Muscle layer of duodenum (tissue), 2 donors: ENCODE measurements around the gene REM2.

Source experiments
- H3K27ac ChIP-seq: one replicate; pipeline ENCODE4 v1.7.0; 2013; ENCODE audit warnings: mild to moderate bottlenecking, low read length
- H3K27me3 ChIP-seq: one replicate; pipeline ENCODE4 v1.7.0; 2013; ENCODE audit warnings: low read depth, mild to moderate bottlenecking, control low read depth, low read length
- H3K36me3 ChIP-seq, 2 donors: one replicate each; pipeline ENCODE4 v1.7.0; 2013; ENCODE audit warnings: low read length in 2 of 2, control low read depth in 1 of 2, mild to moderate bottlenecking in 1 of 2; ENCODE audit not compliant: insufficient read depth in 2 of 2, control insufficient read depth in 1 of 2
- H3K4me1 ChIP-seq, 2 donors: one replicate each; pipeline ENCODE4 v1.7.0; 2013; ENCODE audit warnings: low read length in 2 of 2, mild to moderate bottlenecking in 2 of 2, control low read depth in 1 of 2, moderate library complexity in 1 of 2; ENCODE audit not compliant: insufficient read depth in 2 of 2, control insufficient read depth in 1 of 2
- H3K4me3 ChIP-seq, 2 donors: one replicate each; pipeline ENCODE4 v1.7.0; 2013; ENCODE audit warnings: low read length in 2 of 2, low read depth in 1 of 2, mild to moderate bottlenecking in 1 of 2
- H3K9me3 ChIP-seq, 2 donors: one replicate each; pipeline ENCODE4 v1.7.0; 2013; ENCODE audit warnings: low read length in 2 of 2, control low read depth in 1 of 2, mild to moderate bottlenecking in 1 of 2; ENCODE audit not compliant: control insufficient read depth in 1 of 2
- donor health status: healthy.

The REM2 gene, protein sequence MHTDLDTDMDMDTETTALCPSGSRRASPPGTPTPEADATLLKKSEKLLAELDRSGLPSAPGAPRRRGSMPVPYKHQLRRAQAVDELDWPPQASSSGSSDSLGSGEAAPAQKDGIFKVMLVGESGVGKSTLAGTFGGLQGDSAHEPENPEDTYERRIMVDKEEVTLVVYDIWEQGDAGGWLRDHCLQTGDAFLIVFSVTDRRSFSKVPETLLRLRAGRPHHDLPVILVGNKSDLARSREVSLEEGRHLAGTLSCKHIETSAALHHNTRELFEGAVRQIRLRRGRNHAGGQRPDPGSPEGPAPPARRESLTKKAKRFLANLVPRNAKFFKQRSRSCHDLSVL

DNA sequence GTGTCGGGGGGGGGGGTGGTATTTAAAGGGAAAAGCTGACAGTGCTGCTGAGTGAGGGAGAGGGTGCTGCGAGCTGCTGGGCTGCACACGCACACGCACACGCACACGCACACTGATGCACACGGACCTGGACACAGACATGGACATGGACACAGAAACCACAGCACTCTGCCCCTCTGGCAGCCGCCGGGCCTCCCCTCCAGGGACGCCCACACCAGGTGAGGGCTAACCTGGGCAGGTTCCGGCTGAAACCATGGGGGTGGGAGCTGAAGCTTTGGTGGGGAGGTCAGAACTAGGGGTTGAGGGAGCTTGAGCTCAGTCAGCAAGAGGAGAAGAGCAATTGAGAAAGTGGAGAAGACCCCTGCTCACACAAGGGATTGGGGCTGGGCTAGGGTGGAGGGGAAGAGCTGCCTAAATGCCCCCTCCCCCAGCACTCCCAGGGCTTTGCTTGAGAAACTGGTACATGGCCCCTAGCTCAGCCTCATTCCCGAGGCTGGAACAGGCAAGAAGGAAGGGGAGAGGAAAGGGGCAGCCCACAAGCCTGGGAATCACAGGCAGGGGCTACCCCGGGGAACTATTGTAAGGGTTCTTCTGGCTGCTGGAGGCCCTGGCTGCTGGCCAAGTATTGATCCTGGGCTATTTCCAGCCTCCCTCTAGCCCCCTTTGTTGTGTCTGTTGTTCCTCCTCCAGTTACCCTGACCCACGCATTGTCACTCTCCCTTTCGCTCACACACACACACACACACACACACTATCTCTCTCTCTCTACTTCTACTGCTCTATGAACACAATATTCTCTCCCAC is at the start of gene REM2:
Gene REM2, plus strand, starts transcription at position 50 of the 804 bp plus-strand sequence. Its CDS starts 66 bp downstream, at position 116.
- Histone ChIP-seq H3K4me1 (peaks cover 0 to 19% of the 10 kb centered on the region in 2 donors), H3K4me3 (no peak within 1 kb of the TSS), H3K36me3 (peaks cover 12 to 16% of the 10 kb centered on the region in 2 donors), H3K27me3 (no peaks in the 10 kb centered on the region), H3K27ac (no peak within 1 kb of the TSS), H3K9me3 (no peaks in the 10 kb centered on the region)

DNA sequence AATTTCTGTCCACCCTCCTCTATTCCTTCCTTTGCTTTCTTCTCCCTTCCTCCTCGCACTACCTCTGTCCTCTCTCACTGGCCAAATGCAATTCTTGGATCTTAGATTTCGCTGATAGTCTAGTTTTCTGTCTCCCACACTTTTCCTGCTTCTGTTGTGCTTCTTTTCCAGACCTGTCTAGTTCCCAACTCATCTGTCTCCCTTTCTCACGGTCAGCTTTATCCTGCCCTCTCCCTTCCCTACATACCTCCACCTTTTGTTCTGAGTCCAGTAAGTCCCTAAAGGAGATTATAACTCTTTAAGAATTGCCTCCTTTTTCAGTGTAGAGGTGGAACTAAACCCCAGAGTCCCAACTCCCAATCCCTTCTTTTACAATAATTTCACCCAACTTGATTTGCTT is 47.5 kb upstream of the REM2 start:
- Histone ChIP-seq H3K4me3 (no peak overlapping the region), H3K27me3 (no peaks in the 10 kb centered on the region), H3K36me3 (peaks cover 5 to 39% of the 10 kb centered on the region in 2 donors), H3K27ac (peak overlapping the region; percentile 96), H3K4me1 (peaks cover 19 to 38% of the 10 kb centered on the region in 2 donors), H3K9me3 (no peaks in the 10 kb centered on the region)

DNA sequence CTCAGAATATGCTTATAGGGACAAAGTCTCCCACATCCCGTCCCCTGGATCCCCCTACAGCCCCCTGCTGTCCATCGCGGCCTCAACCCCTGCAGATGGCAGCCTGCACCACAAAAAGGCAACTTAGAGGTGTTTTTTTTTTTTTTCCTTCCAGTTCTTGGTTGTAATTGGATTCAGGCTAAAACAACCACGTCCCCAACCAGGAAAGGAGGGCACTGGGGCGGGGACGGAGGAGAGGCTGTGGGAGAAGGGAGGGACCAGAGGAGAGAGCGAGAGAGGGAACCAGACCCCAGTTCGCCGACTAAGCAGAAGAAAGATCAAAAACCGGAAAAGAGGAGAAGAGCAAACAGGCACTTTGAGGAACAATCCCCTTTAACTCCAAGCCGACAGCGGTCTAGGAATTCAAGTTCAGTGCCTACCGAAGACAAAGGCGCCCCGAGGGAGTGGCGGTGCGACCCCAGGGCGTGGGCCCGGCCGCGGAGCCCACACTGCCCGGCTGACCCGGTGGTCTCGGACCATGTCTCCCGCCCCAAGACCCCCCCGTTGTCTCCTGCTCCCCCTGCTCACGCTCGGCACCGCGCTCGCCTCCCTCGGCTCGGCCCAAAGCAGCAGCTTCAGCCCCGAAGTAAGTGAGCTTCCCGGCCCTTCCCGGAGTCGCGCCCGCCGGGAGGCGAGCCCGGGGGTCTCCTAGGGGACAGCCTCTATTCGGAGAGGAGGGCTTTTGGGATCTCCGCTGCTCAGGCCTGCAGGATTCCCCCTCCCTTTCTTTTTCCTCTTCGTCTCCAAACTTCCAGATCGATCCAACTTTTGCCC is 46.5 kb upstream of the REM2 start, which contains the start of gene MMP14:
Gene MMP14, plus strand, starts transcription at position 285 of the 813 bp plus-strand sequence. Its CDS starts 233 bp downstream, at position 518.
- peak within 1 kb of the TSS; percentile 96 for H3K27ac ChIP-seq
- peak within 1 kb of the TSS; percentile 90 to 92 for H3K4me3 ChIP-seq
- H3K9me3 ChIP-seq, result no peaks in the 10 kb centered on the region
- H3K36me3 ChIP-seq, result peaks cover 12 to 37% of the 10 kb centered on the region in 2 donors
- H3K4me1 ChIP-seq, result peaks cover 15 to 31% of the 10 kb centered on the region in 2 donors
- no peaks in the 10 kb centered on the region for H3K27me3 ChIP-seq

DNA sequence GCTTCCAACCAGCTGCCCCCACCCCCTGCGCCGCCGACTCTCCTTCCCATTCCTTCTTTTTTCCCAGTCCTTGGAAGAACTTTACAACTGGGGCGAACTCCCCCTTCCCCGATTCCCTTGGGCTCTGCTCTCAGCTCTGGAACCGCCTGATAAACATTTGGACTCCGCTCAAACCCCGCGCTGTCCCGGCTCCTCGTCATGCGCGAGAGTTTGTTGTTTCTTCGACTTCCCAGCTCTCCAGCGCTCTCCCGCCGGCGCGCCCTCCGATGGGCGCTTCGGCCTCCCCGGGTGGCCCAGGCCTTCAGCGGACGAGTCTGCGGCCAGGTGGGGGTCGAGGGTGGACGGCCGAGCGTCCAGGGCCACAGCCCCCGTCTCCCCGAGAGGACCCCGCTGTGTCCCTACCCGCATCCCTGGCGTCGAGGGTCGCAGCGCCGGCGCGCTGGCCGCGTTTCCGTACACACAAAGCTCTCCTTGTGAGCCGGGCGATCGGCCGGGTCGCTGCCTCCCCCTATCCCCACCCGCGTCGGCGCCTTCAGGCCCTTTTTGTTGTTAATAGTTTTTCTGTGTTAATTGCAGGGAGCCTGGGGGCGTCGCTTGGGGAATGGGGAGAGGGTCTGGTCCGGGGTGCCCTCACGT is 45.8 kb upstream of the REM2 start:
- peaks cover 15 to 35% of the 10 kb centered on the region in 2 donors for H3K4me1 ChIP-seq
- H3K4me3 ChIP-seq, result peak overlapping the region; percentile 90 to 92
- peaks cover 17 to 44% of the 10 kb centered on the region in 2 donors for H3K36me3 ChIP-seq
- H3K9me3 ChIP-seq, result no peaks in the 10 kb centered on the region
- H3K27me3 ChIP-seq, result no peaks in the 10 kb centered on the region
- peak overlapping the region; percentile 96 for H3K27ac ChIP-seq

DNA sequence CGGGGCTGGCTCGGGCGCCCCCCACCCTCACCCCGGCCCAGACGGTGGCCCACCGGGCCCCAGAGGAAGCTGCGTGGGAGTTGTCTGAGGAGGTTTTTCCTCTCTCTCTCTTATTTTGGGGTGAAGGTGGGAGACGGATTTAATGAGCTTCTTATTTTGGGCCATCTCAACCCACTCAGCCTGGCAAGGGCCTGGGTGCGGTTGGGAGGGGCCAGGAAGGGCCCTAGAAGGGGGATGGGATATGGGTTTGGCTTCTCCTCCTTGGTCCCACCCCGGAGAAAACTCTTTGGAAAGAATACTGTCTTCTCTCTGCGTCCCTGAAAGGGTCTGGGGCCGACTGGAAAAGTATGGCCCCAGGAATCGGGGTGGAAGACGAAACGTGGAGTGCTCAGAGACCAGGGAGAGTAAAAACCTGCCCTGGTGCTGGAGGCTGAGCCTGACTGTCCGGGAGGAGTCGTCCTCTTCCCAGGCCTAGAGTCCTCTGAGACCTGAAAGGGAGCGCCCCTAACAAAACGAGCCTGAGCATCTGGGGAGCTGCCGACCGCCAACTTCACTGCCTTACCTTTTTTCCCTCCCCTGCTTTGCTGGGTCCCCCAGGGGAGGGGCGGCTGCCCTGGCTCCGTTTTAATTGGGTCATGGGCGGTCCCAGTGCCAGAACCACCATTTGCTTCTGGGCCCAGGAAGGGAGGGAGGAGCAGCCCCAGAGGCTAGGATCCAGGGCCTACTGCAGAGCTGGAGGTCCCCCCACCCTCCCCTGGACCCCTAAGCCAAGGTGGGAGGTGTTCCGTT is 45.1 kb upstream of the REM2 start:
- peaks cover 24 to 51% of the 10 kb centered on the region in 2 donors for H3K36me3 ChIP-seq
- H3K27me3 ChIP-seq, result no peaks in the 10 kb centered on the region
- H3K9me3 ChIP-seq, result no peaks in the 10 kb centered on the region
- H3K27ac ChIP-seq, result peak overlapping the region; percentile 96
- peaks cover 15 to 35% of the 10 kb centered on the region in 2 donors for H3K4me1 ChIP-seq
- peak overlapping the region; percentile 90 to 92 for H3K4me3 ChIP-seq

DNA sequence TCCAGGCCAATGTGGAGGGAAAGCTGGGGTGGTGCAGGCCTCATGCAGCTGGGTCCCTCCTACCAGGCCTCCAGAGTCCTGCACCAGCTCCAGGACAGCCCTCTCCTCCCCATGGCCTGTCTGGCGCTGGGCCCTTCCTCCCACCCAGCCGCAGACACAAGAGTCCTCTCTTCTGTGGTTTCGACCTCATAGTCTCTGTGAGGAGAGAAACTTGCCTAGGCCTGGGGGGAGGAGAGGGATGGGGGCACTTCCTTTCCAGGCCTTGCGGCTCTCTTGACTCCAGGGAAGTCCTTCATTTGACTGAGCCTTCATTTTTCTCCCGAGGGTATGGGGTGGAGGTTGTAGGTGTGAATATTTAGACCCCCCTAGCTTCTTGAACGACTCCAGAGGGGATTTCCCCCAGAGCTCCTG is 44.4 kb upstream of the REM2 start:
- Histone ChIP-seq H3K36me3 (peaks cover 31 to 51% of the 10 kb centered on the region in 2 donors), H3K4me3 (peak overlapping the region; percentile 90 to 92), H3K27me3 (no peaks in the 10 kb centered on the region), H3K4me1 (peaks cover 15 to 35% of the 10 kb centered on the region in 2 donors), H3K27ac (peak overlapping the region; percentile 96), H3K9me3 (no peaks in the 10 kb centered on the region)

DNA sequence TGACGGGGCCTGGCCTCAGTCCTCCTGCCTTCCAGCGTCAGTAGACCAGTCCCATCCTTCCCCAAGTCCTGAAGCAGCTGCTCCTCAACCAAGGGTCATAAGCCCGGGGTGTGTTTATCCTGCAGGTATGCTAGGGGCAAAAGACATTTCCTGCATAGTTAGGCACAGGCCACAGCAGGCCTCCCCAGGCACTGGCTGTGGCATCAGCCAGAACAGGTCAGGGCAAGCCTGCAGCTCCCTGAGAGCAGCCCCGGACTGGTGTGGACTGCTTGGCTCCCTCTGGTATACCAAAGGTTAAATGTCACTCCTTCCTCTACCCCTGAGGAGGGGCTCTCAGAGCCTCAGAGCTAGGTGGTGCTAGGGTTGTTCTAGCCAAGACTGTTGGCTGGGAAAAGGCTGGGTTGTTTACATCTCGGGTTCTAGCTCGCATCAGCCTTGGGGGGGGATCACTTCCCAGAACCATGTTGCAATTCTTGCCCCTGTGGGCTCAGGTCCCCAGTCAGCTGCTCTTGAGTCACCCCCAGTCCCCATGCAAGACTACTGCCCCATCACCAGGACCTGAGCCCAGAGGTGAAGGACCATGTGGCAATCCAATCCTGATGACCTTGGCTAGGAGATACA is 43.8 kb upstream of the REM2 start:
- Histone ChIP-seq H3K27me3 (no peaks in the 10 kb centered on the region), H3K9me3 (no peaks in the 10 kb centered on the region), H3K4me1 (peaks cover 15 to 35% of the 10 kb centered on the region in 2 donors), H3K4me3 (peak overlapping the region; percentile 90 to 92), H3K36me3 (peaks cover 29 to 49% of the 10 kb centered on the region in 2 donors), H3K27ac (peak overlapping the region; percentile 96)

DNA sequence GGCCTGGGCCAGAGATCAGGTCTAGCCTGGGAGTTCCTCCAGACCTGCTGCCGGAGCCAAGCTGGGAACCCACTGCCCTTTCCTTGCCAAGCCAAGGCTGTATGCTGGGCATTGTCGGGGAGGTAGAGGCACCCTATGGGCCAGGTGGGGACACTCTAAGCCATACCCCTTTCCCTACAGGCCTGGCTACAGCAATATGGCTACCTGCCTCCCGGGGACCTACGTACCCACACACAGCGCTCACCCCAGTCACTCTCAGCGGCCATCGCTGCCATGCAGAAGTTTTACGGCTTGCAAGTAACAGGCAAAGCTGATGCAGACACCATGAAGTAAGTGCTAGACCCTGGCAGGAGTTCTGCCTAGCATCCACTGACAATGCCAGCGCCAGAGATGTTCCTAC is 41.7 kb upstream of the REM2 start:
- H3K4me3 ChIP-seq, result no peak overlapping the region
- no peaks in the 10 kb centered on the region for H3K27me3 ChIP-seq
- H3K36me3 ChIP-seq, result peaks cover 46 to 68% of the 10 kb centered on the region in 2 donors
- no peak overlapping the region for H3K27ac ChIP-seq
- no peaks in the 10 kb centered on the region for H3K9me3 ChIP-seq
- peaks cover 15 to 36% of the 10 kb centered on the region in 2 donors for H3K4me1 ChIP-seq

DNA sequence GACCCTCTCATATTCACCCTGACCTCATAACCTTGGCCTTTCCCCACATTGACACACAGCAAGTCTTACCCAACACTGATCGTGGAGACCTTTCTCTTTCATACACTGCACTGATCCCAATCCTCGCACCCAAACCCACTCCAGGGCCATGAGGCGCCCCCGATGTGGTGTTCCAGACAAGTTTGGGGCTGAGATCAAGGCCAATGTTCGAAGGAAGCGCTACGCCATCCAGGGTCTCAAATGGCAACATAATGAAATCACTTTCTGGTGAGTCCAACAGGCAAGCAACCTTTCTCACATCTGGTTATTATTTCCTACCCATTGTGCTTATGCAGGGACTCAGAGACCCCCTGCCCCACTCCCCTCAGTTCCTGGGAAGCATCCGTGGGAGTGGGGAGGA is 41.3 kb upstream of the REM2 start:
- no peak overlapping the region for H3K27ac ChIP-seq
- no peak overlapping the region for H3K4me3 ChIP-seq
- peaks cover 49 to 70% of the 10 kb centered on the region in 2 donors for H3K36me3 ChIP-seq
- no peaks in the 10 kb centered on the region for H3K9me3 ChIP-seq
- peaks cover 15 to 40% of the 10 kb centered on the region in 2 donors for H3K4me1 ChIP-seq
- no peaks in the 10 kb centered on the region for H3K27me3 ChIP-seq
